GM19452 (cell line): ENCODE results near the gene FNDC3B.

Experiments used
- ATAC-seq: cut with Tn5 transposase; IDR thresholded peaks from one replicate; pipeline ENCODE4 v1.9.1; 2021; ENCODE audit not compliant: unreplicated experiment

Gene FNDC3B

GRCh38 chr3:172300862-172301261, 261.5 kb downstream of the FNDC3B start:
- ATAC-seq, result no peak

- ATAC-seq, result no peak
These were observed 262.8 kb downstream of the FNDC3B start for GRCh38 chr3:172302203-172302602.

- no peak for ATAC-seq
These were observed 263.8 kb downstream of the FNDC3B start for GRCh38 chr3:172303181-172303580.

GRCh38 chr3:172303941-172304558, 264.7 kb downstream of the FNDC3B start:
- ATAC-seq, result no peak

GRCh38 chr3:172305552-172305951, 266.2 kb downstream of the FNDC3B start:
- ATAC-seq, result no peak

- ATAC-seq, result no peak
These were observed 266.6 kb downstream of the FNDC3B start for GRCh38 chr3:172305974-172306373.

GRCh38 chr3:172307141-172307560, 267.8 kb downstream of the FNDC3B start:
- ATAC-seq, result no peak

DNA sequence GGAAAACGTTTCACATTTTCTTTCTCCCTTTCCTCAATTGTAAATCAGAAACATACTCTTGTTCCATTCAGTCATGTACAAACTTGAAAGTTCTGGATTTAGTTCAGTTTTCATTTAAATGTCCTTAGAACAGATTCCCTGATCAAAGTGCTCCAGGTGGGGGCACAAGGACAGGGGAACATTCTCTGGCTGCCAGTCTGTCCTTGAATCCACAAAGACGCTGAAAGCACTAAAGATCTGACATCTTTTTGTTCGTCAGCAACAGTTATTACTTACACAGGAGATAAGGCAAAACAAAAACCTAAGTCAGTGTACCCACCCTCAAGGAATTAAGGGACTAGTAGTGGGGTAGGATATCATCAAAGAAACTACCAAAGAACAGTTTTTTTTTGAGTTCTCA, 269.7 kb downstream of the FNDC3B start:
- no peak for ATAC-seq

- ATAC-seq, result no peak
These were observed 270.5 kb downstream of the FNDC3B start for GRCh38 chr3:172309741-172310427.

- ATAC-seq, result no peak
These were observed 271.0 kb downstream of the FNDC3B start for GRCh38 chr3:172310428-172310760.

DNA sequence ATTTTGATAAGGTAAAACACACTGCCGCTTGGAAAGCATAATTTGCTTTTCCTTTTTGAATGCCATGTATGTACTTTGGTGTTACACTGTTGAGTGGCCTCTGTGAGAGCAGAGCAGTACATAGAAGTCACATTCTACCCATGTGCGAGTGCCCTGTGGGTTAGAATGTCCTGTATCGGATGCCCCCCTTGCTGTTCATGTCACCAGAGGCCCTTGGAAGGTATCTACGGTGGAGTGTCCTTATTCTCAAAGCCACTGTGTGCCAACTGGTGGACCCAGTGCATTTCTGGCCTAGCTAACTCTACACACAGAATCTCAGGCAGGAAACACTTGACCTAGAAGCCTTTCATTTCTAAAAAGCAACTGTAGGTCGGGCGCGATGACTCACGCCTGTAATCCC, 271.8 kb downstream of the FNDC3B start:
- ATAC-seq, result no peak

DNA sequence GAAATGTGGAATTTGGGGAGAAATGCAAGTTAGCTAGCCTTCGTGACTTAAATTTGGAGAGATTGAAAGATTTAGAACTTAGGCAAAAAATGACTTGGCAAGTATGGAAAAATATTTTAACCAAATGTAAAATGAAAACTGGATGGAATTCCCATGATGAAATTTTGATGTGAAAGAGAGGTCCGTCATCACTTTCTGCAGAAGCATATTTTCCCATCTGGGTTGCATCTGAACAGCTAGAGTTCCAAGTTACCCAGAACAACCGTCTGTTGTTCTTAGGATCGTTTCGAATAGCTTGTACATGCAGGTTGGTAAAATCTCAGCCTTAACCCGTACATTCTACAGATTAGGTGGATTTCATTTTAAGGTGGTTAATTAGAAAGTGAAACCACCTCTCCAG, 272.6 kb downstream of the FNDC3B start:
- ATAC-seq, result no peak

DNA sequence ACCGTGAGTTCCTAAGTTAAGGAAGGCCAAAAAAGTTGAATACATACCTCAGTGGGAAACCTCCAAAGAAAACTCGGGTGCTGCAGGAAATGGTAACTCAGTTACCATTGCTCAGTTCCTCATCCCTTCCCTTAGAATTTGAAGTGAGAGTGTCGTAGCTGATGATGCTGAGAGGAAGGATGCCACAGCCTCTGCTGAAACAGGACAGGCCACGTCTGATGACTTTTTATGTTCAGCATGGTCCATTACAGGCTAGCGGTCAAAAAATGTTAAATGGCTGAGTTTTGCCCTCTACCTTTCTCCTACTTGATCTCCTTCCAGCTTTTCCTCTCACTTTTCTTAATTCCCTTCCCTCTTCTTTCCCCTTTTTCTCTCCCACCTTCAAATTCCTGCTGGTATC, 273.3 kb downstream of the FNDC3B start:
- no peak for ATAC-seq

GRCh38 chr3:172313671-172314070, 274.3 kb downstream of the FNDC3B start:
- no peak for ATAC-seq

DNA sequence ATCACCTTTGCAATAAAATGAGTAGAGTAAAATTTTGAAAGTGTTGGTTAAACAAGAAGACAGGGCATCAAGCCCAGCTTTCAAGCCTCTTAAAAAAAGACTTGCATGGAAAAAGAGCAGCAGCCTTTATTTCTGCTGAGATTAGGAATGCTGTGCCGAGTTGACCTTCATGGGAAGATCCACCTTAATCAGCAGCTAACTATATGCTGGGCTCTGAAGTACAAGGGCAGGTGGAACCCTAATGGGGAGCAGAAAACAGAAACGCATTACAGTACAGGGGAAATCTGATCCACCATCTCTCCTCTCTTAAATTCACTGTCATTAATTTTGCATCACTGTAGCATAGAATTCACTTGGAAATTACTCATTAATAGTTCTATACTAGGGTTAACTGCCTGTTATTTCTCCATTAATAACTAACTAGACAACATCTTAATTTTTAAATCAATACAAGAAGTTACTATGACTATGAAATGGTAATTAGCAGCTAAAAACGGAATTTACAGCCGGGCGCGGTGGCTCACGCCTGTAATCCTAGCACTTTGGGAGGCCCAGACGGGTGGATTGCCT, 275.3 kb downstream of the FNDC3B start:
- ATAC-seq, result no peak

- ATAC-seq, result no peak
These were observed 276.2 kb downstream of the FNDC3B start for GRCh38 chr3:172315401-172316091.

GRCh38 chr3:172316758-172317157, 277.4 kb downstream of the FNDC3B start:
- no peak for ATAC-seq

GRCh38 chr3:172317481-172317880, 278.1 kb downstream of the FNDC3B start:
- ATAC-seq, result no peak

GRCh38 chr3:172317984-172318383, 278.6 kb downstream of the FNDC3B start:
- ATAC-seq, result peak; percentile 55

GRCh38 chr3:172319595-172319994, 280.2 kb downstream of the FNDC3B start:
- ATAC-seq, result no peak

GRCh38 chr3:172320468-172320867, 281.1 kb downstream of the FNDC3B start:
- no peak for ATAC-seq

- ATAC-seq, result no peak
These were observed 281.7 kb downstream of the FNDC3B start for GRCh38 chr3:172321035-172321434.
